ENCODE measurements around the gene SLC16A11.
"Not testable (repeated sequence)": the region's sequence is repeated elsewhere in the genome, so short reads cannot be mapped to it uniquely, and the experiment has no call there.

SLC16A11 gene

GRCh38 chr17:7060165-7060891 is 16.4 kb upstream of the SLC16A11 start:
- peak; percentile 98 for DNase-seq (ENCODE audit: low spot score)
- FAIRE-seq, result peak; percentile 97

DNA sequence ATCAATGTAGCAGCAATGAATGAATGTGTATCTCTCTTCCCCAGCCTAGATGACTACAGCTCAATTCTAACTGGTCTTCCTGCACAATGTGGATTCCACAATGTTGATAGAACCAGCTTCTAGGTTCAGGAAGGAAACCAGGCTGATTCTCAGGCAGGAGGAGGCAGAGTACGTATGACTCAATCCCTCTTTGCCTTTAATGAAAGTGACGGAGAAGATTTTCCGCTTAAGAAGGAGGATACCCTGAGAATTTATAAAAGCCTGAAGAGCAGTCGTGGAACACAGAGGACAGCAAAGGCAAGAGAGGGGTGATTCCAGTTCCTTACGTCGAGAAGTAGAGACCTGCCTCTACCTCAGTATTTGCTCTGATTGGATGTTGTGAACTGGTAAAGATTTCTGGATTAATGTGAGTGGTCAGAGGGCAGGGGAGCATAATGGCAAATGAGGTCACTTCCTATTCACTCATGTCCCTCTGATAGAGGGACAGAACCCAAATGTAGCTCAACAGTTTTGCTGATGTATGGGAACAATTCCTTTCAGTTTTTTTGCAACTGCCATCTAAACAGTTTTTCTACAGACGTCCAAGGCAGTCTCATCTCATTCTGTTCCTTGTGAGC is 15.0 kb upstream of the SLC16A11 start:
- no peak for FAIRE-seq
- DNase-seq (ENCODE audit: low spot score), result no peak

DNA sequence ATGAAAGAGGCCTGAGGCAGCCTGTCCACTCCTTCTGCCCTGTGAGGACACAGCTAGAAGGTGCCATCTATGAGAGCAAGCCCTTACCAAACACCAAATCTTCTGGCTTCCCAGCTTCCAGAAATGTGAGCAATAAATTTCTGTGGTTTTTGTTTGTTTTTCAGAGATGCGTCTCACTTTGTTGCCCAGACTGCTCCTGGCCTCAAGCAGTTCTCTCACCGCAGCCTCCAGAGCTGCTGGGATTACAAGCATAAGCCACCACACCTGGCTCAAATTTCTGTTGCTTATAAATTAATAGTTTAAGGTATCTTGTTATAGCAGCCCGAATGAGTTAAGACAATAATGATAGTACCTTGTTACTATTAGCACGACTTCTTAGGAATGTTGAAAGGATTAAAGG is 12.5 kb upstream of the SLC16A11 start:
- no peak for DNase-seq (ENCODE audit: low spot score)
- no peak for FAIRE-seq

DNA sequence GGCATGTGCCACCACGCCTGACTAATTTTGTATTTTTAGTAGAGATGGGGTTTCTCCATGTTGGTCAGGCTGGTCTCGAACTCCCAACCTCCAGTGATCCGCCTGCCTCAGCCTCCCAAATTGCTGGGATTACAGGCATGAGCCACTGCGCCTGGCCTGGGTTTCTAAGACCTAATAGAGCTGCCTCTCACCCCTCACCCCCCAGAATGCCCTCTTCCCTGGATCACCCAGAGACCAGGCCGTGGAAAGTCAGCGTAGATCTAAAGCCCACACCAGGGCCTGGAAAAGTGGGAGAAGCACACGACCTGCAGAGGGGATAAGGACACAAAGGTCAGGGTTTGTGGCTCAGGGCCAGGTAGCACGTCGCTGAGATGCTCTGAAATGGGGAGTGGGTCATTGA is 6.7 kb upstream of the SLC16A11 start:
- DNase-seq (ENCODE audit: low spot score); FAIRE-seq: not testable (repeated sequence)

DNA sequence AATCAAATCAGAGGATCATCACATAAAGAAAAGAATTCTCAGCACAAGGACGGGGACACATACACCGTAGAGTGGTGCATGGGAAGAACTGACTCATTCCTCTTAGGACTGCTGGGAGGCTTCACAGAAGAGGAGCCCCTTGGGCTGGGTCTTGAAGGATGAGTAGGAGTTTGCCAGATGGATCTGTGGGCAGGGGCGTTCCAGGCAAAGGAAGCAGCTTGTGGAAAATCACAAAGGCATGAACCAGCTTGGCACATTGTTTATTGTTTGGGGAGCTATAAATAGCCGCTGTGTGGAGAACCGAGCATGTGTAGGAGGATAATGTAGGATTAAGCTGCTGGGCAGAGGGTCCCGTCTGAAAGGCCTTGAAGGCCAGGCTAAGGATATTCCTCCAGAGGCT is 5.1 kb upstream of the SLC16A11 start:
- no peak for FAIRE-seq
- DNase-seq (ENCODE audit: low spot score), result no peak

DNA sequence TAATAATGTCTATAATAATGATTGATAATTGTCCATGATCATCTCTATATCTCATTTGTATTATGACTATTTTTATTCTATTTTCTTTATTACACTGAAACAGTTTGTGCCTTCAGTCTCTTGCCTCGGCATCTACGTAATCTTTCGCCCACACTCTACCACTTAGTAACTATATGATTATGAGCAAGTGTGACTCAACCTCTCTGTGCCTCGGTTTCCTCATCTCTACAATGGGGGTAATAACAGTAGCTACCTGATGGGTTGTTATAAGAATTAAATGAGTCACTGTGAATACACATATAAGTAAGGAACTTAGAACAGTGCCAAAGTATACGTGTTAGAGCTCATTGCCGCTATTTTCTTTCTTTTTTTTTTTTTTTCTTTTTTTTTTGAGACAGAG is 3.7 kb upstream of the SLC16A11 start:
- FAIRE-seq, result no peak
- DNase-seq (ENCODE audit: low spot score), result no peak

DNA sequence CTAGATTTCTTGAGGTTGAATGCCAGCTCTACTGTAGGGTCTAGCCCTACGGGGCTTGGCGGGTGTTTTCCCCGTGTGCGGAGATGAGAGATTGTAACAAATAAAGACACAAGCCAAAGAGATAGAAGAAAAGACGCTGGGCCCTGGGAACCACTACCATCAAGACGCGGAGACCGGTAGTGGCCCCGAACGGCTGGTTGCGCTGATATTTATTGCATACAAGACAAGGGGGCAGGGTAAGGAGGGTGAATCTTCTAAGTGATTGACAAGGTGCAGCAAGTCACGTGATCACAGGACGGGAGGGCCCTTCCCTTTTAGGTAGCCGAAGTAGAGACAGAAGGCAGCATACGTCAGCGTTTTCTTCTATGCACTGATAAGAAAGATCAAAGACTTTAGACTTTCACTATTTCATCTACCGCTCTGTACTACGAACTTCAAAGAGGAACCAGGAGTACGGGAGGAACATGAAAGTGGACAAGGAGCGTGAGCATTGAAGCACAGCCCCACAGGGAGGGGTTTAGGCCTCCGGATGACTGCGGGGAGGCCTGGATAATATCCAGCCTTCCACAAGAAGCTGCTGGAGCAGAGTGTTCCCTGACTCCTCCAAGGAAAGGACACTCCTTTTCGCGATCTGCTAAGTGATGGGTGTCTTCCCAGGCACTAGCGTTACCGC is 3.0 kb upstream of the SLC16A11 start:
- DNase-seq (ENCODE audit: low spot score); FAIRE-seq: not testable (repeated sequence)

- no peak for FAIRE-seq
Measured at GRCh38 chr17:7046127-7046724, 2.3 kb upstream of the SLC16A11 start.

GRCh38 chr17:7045492-7046126 is 1.7 kb upstream of the SLC16A11 start:
- FAIRE-seq, result peak; percentile 76
- DNase-seq (ENCODE audit: low spot score), result peak; percentile 44

More at GRCh38 chr17:7046127-7046724, 2.3 kb upstream of the SLC16A11 start:
- no peak for DNase-seq (ENCODE audit: low spot score)

- FAIRE-seq, result no peak
- no peak for DNase-seq (ENCODE audit: low spot score)
Measured at GRCh38 chr17:7043182-7043496, 753 bp downstream of the SLC16A11 start.

- DNase-seq (ENCODE audit: low spot score) (no peak), FAIRE-seq (no peak)
Measured at GRCh38 chr17:7042501-7043181, 1.3 kb downstream of the SLC16A11 start.

DNA sequence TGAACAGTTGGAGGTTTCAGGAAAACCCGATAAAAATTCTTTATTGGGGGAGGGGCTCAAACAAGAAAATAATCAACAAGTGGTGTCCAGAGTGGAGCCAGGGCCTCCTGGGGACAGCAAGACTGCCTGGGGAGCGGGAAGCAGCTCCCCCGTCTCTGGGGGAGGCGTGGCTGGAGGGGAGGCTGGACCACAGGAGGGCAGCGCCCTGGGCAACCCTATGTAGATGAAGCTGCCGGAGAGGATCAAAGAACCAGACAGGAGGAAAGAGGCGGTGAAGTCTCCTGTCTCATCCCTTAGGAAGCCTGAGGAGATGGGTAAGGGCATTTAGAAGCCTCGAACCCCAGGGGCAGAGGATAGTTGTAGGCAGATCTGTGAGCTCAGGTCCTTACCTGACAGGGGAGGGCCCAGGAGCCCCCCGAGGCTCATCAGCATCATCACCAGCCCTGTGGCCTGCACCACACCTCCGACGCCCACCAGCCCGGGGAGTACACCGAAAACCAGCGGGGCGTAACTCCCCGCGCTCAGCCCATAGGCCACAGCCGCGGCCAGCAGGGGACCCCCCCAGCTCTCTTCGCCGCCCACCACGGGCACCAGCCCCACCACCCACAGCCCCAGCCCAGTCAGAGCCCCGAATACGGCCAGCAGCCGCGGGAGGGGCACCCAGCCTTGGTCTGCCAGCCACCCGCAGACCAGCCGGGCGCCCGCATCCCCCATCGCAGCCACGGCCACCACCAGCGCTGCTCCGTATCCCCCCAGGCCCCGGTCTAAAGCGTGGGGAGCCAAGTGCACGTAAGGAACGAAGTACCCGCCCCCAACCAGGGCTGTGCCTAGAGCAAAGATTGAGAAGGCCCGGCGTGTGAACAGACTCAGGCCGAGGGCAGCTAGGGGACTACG is 2.0 kb downstream of the SLC16A11 start:
- DNase-seq (ENCODE audit: low spot score), result no peak
- no peak for FAIRE-seq

- FAIRE-seq (no peak), DNase-seq (ENCODE audit: low spot score) (no peak)
Measured at GRCh38 chr17:7039832-7040231, 4.1 kb downstream of the SLC16A11 start.

DNA sequence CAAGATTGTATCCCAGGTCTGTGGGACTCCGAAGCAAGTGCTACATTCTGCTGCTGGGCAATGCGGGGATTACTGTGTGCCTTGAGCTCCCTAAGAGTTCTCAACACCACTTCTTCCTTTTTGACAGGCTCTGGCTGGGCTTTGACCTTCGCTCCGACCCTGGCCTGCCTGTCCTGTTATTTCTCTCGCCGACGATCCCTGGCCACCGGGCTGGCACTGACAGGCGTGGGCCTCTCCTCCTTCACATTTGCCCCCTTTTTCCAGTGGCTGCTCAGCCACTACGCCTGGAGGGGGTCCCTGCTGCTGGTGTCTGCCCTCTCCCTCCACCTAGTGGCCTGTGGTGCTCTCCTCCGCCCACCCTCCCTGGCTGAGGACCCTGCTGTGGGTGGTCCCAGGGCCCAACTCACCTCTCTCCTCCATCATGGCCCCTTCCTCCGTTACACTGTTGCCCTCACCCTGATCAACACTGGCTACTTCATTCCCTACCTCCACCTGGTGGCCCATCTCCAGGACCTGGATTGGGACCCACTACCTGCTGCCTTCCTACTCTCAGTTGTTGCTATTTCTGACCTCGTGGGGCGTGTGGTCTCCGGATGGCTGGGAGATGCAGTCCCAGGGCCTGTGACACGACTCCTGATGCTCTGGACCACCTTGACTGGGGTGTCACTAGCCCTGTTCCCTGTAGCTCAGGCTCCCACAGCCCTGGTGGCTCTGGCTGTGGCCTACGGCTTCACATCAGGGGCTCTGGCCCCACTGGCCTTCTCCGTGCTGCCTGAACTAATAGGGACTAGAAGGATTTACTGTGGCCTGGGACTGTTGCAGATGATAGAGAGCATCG is 5.6 kb downstream of the SLC16A11 start:
- FAIRE-seq (no peak), DNase-seq (ENCODE audit: low spot score) (no peak)

- peak; percentile 82 for DNase-seq (ENCODE audit: low spot score)
- peak; percentile 72 for FAIRE-seq
Measured at GRCh38 chr17:7035591-7036368, 8.1 kb downstream of the SLC16A11 start, which contains the start of gene SLC16A13. Gene SLC16A13, plus strand, starts transcription at chr17:7036015. Its CDS starts 368 bp downstream, at chr17:7036383.

GRCh38 chr17:7034955-7035590 is 8.8 kb downstream of the SLC16A11 start:
- no peak for FAIRE-seq
- no peak for DNase-seq (ENCODE audit: low spot score)

- FAIRE-seq (no peak), DNase-seq (ENCODE audit: low spot score) (no peak)
Measured at GRCh38 chr17:7029659-7030058, 14.2 kb downstream of the SLC16A11 start.

DNA sequence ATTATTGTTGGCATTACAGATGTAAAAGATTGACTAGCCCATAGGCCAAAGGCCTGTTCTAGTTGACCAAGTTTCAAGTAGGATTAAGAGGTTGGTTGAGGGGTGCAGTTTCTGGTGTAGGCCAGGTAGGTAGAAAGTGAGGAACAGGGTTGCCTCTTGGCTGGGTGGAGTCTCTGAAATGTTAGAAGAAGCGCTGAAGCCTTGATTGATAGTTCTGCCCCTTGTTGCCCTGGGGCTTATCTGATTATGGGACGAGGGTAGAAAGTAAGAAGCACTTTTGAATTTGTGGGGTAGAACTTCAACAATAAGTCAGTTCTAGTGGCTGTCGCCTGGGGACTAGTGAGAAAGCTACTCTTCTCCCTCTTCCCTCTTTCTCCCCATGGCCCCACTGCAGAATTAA is 14.8 kb downstream of the SLC16A11 start:
- DNase-seq (ENCODE audit: low spot score) (no peak), FAIRE-seq (no peak)
